Measurements from ENCODE around the gene TBXAS1.
"Not testable (repeated sequence)": the region's sequence is repeated elsewhere in the genome, so short reads cannot be mapped to it uniquely, and the experiment has no call there.

Gene TBXAS1

GRCh38 chr7:139843211-139843537 is 14.1 kb downstream of the TBXAS1 start:
- H3K27me3 ChIP-seq (replicated peaks; ENCODE audit: control insufficient read depth, insufficient read depth, low read length) = peaks cover 33% of the 10 kb centered on the region
- H3K4me3 ChIP-seq (ENCODE audit: low read length); H3K36me3 ChIP-seq (ENCODE audit: control insufficient read depth, insufficient read depth, low read length, severe bottlenecking); H3K9me3 ChIP-seq (ENCODE audit: control insufficient read depth, low read length); H3K4me1 ChIP-seq (ENCODE audit: control insufficient read depth, insufficient read depth, low read length); H3K9ac ChIP-seq (ENCODE audit: low read length); DNase-seq (ENCODE audit: low read depth): not testable (repeated sequence)

GRCh38 chr7:139844779-139845442 is 15.8 kb downstream of the TBXAS1 start:
- Histone ChIP-seq H3K4me1 (ENCODE audit: control insufficient read depth, insufficient read depth, low read length) (peaks cover 4% of the 10 kb centered on the region), H3K9ac (ENCODE audit: low read length) (no peak overlapping the region), H3K4me3 (ENCODE audit: low read length) (no peak overlapping the region), H3K27me3 (replicated peaks; ENCODE audit: control insufficient read depth, insufficient read depth, low read length) (peaks cover 24% of the 10 kb centered on the region), H3K36me3 (ENCODE audit: control insufficient read depth, insufficient read depth, low read length, severe bottlenecking) (no peaks in the 10 kb centered on the region), H3K9me3 (ENCODE audit: control insufficient read depth, low read length) (peaks cover 6% of the 10 kb centered on the region)
- no peak for DNase-seq (ENCODE audit: low read depth)

- Histone ChIP-seq H3K4me3 (ENCODE audit: low read length) (no peak overlapping the region), H3K9ac (ENCODE audit: low read length) (no peak overlapping the region), H3K4me1 (ENCODE audit: control insufficient read depth, insufficient read depth, low read length) (peaks cover 4% of the 10 kb centered on the region), H3K9me3 (ENCODE audit: control insufficient read depth, low read length) (peaks cover 6% of the 10 kb centered on the region), H3K36me3 (ENCODE audit: control insufficient read depth, insufficient read depth, low read length, severe bottlenecking) (no peaks in the 10 kb centered on the region), H3K27me3 (replicated peaks; ENCODE audit: control insufficient read depth, insufficient read depth, low read length) (peaks cover 24% of the 10 kb centered on the region)
- no peak for DNase-seq (ENCODE audit: low read depth)
These were observed 16.4 kb downstream of the TBXAS1 start for GRCh38 chr7:139845443-139845805.

- Histone ChIP-seq H3K36me3 (ENCODE audit: control insufficient read depth, insufficient read depth, low read length, severe bottlenecking) (no peaks in the 10 kb centered on the region), H3K9me3 (ENCODE audit: control insufficient read depth, low read length) (peaks cover 6% of the 10 kb centered on the region), H3K9ac (ENCODE audit: low read length) (no peak overlapping the region), H3K27me3 (replicated peaks; ENCODE audit: control insufficient read depth, insufficient read depth, low read length) (peaks cover 21% of the 10 kb centered on the region), H3K4me1 (ENCODE audit: control insufficient read depth, insufficient read depth, low read length) (peaks cover 4% of the 10 kb centered on the region), H3K4me3 (ENCODE audit: low read length) (no peak overlapping the region)
- no peak for DNase-seq (ENCODE audit: low read depth)
These were observed 17.2 kb downstream of the TBXAS1 start for GRCh38 chr7:139846297-139846696.

GRCh38 chr7:139848274-139848673 is 19.2 kb downstream of the TBXAS1 start:
- no peak for DNase-seq (ENCODE audit: low read depth)
- H3K36me3 ChIP-seq (ENCODE audit: control insufficient read depth, insufficient read depth, low read length, severe bottlenecking) = no peaks in the 10 kb centered on the region
- H3K9me3 ChIP-seq (ENCODE audit: control insufficient read depth, low read length) = peaks cover 6% of the 10 kb centered on the region
- H3K4me1 ChIP-seq (ENCODE audit: control insufficient read depth, insufficient read depth, low read length) = peaks cover 18% of the 10 kb centered on the region
- H3K27me3 ChIP-seq (replicated peaks; ENCODE audit: control insufficient read depth, insufficient read depth, low read length) = peaks cover 21% of the 10 kb centered on the region
- no peak overlapping the region for H3K4me3 ChIP-seq (ENCODE audit: low read length)
- H3K9ac ChIP-seq (ENCODE audit: low read length) = no peak overlapping the region

- Histone ChIP-seq H3K9me3 (ENCODE audit: control insufficient read depth, low read length) (peaks cover 9% of the 10 kb centered on the region), H3K4me1 (ENCODE audit: control insufficient read depth, insufficient read depth, low read length) (peaks cover 36% of the 10 kb centered on the region), H3K9ac (ENCODE audit: low read length) (no peak overlapping the region), H3K36me3 (ENCODE audit: control insufficient read depth, insufficient read depth, low read length, severe bottlenecking) (no peaks in the 10 kb centered on the region), H3K27me3 (replicated peaks; ENCODE audit: control insufficient read depth, insufficient read depth, low read length) (peaks cover 4% of the 10 kb centered on the region), H3K4me3 (ENCODE audit: low read length) (no peak overlapping the region)
- DNase-seq (ENCODE audit: low read depth) = no peak
These were observed 21.8 kb downstream of the TBXAS1 start for GRCh38 chr7:139850906-139851305.

- Histone ChIP-seq H3K4me3 (ENCODE audit: low read length) (no peak overlapping the region), H3K4me1 (ENCODE audit: control insufficient read depth, insufficient read depth, low read length) (peaks cover 33% of the 10 kb centered on the region), H3K27me3 (replicated peaks; ENCODE audit: control insufficient read depth, insufficient read depth, low read length) (peaks cover 4% of the 10 kb centered on the region), H3K9ac (ENCODE audit: low read length) (no peak overlapping the region), H3K36me3 (ENCODE audit: control insufficient read depth, insufficient read depth, low read length, severe bottlenecking) (no peaks in the 10 kb centered on the region), H3K9me3 (ENCODE audit: control insufficient read depth, low read length) (peaks cover 9% of the 10 kb centered on the region)
- no peak for DNase-seq (ENCODE audit: low read depth)
These were observed 22.9 kb downstream of the TBXAS1 start for GRCh38 chr7:139851770-139852481.

GRCh38 chr7:139852482-139852845 is 23.4 kb downstream of the TBXAS1 start:
- Histone ChIP-seq H3K9ac (ENCODE audit: low read length) (no peak overlapping the region), H3K36me3 (ENCODE audit: control insufficient read depth, insufficient read depth, low read length, severe bottlenecking) (no peaks in the 10 kb centered on the region), H3K4me3 (ENCODE audit: low read length) (no peak overlapping the region), H3K9me3 (ENCODE audit: control insufficient read depth, low read length) (peaks cover 9% of the 10 kb centered on the region), H3K4me1 (ENCODE audit: control insufficient read depth, insufficient read depth, low read length) (peaks cover 33% of the 10 kb centered on the region), H3K27me3 (replicated peaks; ENCODE audit: control insufficient read depth, insufficient read depth, low read length) (peaks cover under 1% of the 10 kb centered on the region)
- no peak for DNase-seq (ENCODE audit: low read depth)

- H3K4me3 ChIP-seq (ENCODE audit: low read length) = no peak overlapping the region
- peaks cover 4% of the 10 kb centered on the region for H3K9me3 ChIP-seq (ENCODE audit: control insufficient read depth, low read length)
- no peaks in the 10 kb centered on the region for H3K27me3 ChIP-seq (replicated peaks; ENCODE audit: control insufficient read depth, insufficient read depth, low read length)
- DNase-seq (ENCODE audit: low read depth) = peak; percentile 22
- peak overlapping the region; percentile 10 for H3K9ac ChIP-seq (ENCODE audit: low read length)
- peaks cover 33% of the 10 kb centered on the region for H3K4me1 ChIP-seq (ENCODE audit: control insufficient read depth, insufficient read depth, low read length)
- H3K36me3 ChIP-seq (ENCODE audit: control insufficient read depth, insufficient read depth, low read length, severe bottlenecking) = no peaks in the 10 kb centered on the region
These were observed 24.6 kb downstream of the TBXAS1 start for GRCh38 chr7:139853506-139854123.

GRCh38 chr7:139854124-139854511 is 25.1 kb downstream of the TBXAS1 start:
- H3K27me3 ChIP-seq (replicated peaks; ENCODE audit: control insufficient read depth, insufficient read depth, low read length) = no peaks in the 10 kb centered on the region
- H3K4me1 ChIP-seq (ENCODE audit: control insufficient read depth, insufficient read depth, low read length) = peaks cover 33% of the 10 kb centered on the region
- peak overlapping the region; percentile 10 for H3K9ac ChIP-seq (ENCODE audit: low read length)
- H3K9me3 ChIP-seq (ENCODE audit: control insufficient read depth, low read length) = peaks cover 3% of the 10 kb centered on the region
- H3K36me3 ChIP-seq (ENCODE audit: control insufficient read depth, insufficient read depth, low read length, severe bottlenecking) = no peaks in the 10 kb centered on the region
- no peak overlapping the region for H3K4me3 ChIP-seq (ENCODE audit: low read length)
- peak; percentile 44 for DNase-seq (ENCODE audit: low read depth)

GRCh38 chr7:139854803-139855497 is 25.9 kb downstream of the TBXAS1 start:
- peaks cover 33% of the 10 kb centered on the region for H3K4me1 ChIP-seq (ENCODE audit: control insufficient read depth, insufficient read depth, low read length)
- H3K36me3 ChIP-seq (ENCODE audit: control insufficient read depth, insufficient read depth, low read length, severe bottlenecking) = no peaks in the 10 kb centered on the region
- no peak for DNase-seq (ENCODE audit: low read depth)
- H3K27me3 ChIP-seq (replicated peaks; ENCODE audit: control insufficient read depth, insufficient read depth, low read length) = no peaks in the 10 kb centered on the region
- H3K9ac ChIP-seq (ENCODE audit: low read length) = no peak overlapping the region
- H3K4me3 ChIP-seq (ENCODE audit: low read length) = no peak overlapping the region
- peaks cover 3% of the 10 kb centered on the region for H3K9me3 ChIP-seq (ENCODE audit: control insufficient read depth, low read length)

All from adipocyte (in vitro differentiated cells).